HUES64 (cell line): ENCODE data around the gene ARHGEF37. TPM values are rescaled to one million over a fixed set of nuclear protein-coding genes. Genes with fewer than 3 reads are reported as not detected.
A peak's percentile ranks its signal among the peaks of the same experiment; 100 is the strongest.
"Not testable (repeated sequence)": the region's sequence is repeated elsewhere in the genome, so short reads cannot be mapped to it uniquely, and the experiment has no call there.

Source experiments
- H3K27ac ChIP-seq: 2 replicates; pipeline ENCODE4 v1.7.0; 2013; ENCODE audit warnings: low read depth, low read length, inconsistent platforms
- H3K27me3 ChIP-seq: 2 replicates; pipeline ENCODE4 v1.6.1; 2013; ENCODE audit warnings: mild to moderate bottlenecking, low read length; ENCODE audit not compliant: insufficient read depth
- H3K36me3 ChIP-seq: 2 replicates; pipeline ENCODE4 v1.6.1; 2013; ENCODE audit warnings: mild to moderate bottlenecking, low read length; ENCODE audit not compliant: insufficient read depth
- H3K4me1 ChIP-seq: 2 replicates; pipeline ENCODE4 v1.6.1; 2013; ENCODE audit warnings: mild to moderate bottlenecking, low read length, moderate library complexity; ENCODE audit not compliant: insufficient read depth
- H3K4me3 ChIP-seq: 2 replicates; pipeline ENCODE4 v1.5.1; 2013; ENCODE audit warnings: mild to moderate bottlenecking, low read length, moderate library complexity
- H3K9ac ChIP-seq: 2 replicates; pipeline ENCODE4 v1.6.1; 2013; ENCODE audit warnings: mild to moderate bottlenecking, low read depth, low read length
- H3K9me3 ChIP-seq: 2 replicates; pipeline ENCODE4 v1.6.1; 2013; ENCODE audit warnings: low read depth, low read length; ENCODE audit not compliant: insufficient read depth
- WGBS: fragments of 150-250, 120-280 bp; methylation state at CpG from one replicate; pipeline ENCODE4 v1.1.7; 2013; ENCODE audit warnings: missing lambda C conversion rate; 5-methylcytosine and 5-hydroxymethylcytosine counted together
- polyA plus RNA-seq, 2 experiments: library from polyadenylated mRNA; stranded (reverse); fragments of 50-300 nt; gene quantifications; one replicate each; pipeline ENCODE4 v1.2.3, GENCODE V29; 2013

The ARHGEF37 gene, protein sequence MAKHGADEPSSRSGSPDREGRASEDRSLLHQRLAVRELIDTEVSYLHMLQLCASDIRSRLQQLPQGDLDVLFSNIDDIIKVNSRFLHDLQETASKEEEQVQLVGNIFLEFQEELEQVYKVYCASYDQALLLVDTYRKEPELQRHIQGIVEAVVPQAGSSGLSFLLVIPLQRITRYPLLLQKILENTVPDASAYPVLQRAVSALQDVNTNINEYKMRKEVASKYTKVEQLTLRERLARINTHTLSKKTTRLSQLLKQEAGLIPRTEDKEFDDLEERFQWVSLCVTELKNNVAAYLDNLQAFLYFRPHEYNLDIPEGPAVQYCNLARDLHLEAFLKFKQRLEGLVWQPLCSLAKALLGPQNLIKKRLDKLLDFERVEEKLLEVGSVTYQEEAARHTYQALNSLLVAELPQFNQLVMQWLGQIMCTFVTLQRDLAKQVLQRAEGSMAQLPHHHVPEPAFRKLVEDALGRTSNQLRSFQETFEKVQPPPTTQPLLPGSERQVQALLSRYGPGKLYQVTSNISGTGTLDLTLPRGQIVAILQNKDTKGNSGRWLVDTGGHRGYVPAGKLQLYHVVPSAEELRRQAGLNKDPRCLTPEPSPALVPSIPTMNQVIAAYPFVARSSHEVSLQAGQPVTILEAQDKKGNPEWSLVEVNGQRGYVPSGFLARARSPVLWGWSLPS
- polyA plus RNA-seq (2013, experiment 1 of 2), result 0.60 TPM
- 0.57 TPM for polyA plus RNA-seq (2013, experiment 2 of 2)

DNA sequence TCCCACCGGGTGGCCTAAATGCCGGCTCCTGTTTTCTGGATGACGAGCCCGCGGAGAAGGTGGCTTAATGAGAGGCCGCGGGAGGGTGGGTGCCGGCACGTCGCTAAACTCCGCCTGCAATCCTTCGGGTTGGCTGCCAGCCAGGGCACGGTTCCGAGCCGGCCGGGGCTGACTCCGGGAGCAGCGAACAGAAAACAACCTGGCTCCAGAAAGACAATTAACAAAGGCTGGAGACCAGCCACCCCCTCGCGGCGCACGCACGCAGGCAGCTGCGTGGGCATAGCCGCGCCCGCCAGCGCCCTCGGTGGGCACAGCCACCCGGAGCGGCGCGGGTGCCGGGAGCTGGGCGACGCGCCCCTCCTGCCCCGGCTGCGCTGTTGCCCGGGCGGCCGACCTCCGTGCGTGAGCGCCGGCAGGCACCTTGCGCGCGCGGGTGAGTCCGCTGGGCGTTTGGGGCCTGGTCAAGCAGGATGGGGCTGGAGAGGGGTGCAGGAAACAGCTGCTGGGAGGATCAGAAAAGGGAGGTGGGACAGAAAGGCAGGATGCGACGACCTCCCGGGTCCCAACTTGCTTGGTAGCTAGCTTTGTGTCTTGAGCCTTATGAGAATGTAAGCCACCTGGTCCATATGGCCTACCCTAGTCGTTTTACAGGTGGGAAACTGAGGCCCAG is at the start of gene ARHGEF37:
Gene ARHGEF37 (plus strand): TSS at position 307 of the 670 bp plus-strand sequence. CDS start 16,272 bp downstream, outside the sequence.
- WGBS, result under 1% methylated on average over 56 of the region's 56 CpGs
- no peaks in the 10 kb centered on the region for H3K36me3 ChIP-seq
- no peak within 1 kb of the TSS for H3K27ac ChIP-seq
- H3K4me3 ChIP-seq, result peak within 1 kb of the TSS; percentile 66
- no peaks in the 10 kb centered on the region for H3K9me3 ChIP-seq
- peaks cover 33% of the 10 kb centered on the region for H3K27me3 ChIP-seq
- H3K4me1 ChIP-seq, result peaks cover 11% of the 10 kb centered on the region
- H3K9ac ChIP-seq, result peak within 1 kb of the TSS; percentile 60

- H3K27ac ChIP-seq, result no peak overlapping the region
- H3K27me3 ChIP-seq, result no peaks in the 10 kb centered on the region
- 91% methylated on average over 7 of the region's 7 CpGs for WGBS
- H3K4me1 ChIP-seq, result peaks cover 33% of the 10 kb centered on the region
- H3K9ac ChIP-seq, result no peak overlapping the region
- no peak overlapping the region for H3K4me3 ChIP-seq
- H3K9me3 ChIP-seq, result no peaks in the 10 kb centered on the region
- H3K36me3 ChIP-seq, result peaks cover 27% of the 10 kb centered on the region
Observed at GRCh38 chr5:149532413-149532812, 48.9 kb upstream of the ARHGEF37 start.

GRCh38 chr5:149535787-149536186 is 45.5 kb upstream of the ARHGEF37 start:
- H3K36me3 ChIP-seq, result peaks cover 53% of the 10 kb centered on the region
- H3K9ac ChIP-seq, result not testable (repeated sequence)
- 93% methylated on average over 6 of the region's 6 CpGs for WGBS

GRCh38 chr5:149537374-149537975 is 43.8 kb upstream of the ARHGEF37 start:
- H3K4me1 ChIP-seq, result peaks cover 4% of the 10 kb centered on the region; the same call in 1 of the 2 replicates
- H3K9me3 ChIP-seq, result no peaks in the 10 kb centered on the region
- H3K27me3 ChIP-seq, result no peaks in the 10 kb centered on the region
- H3K27ac ChIP-seq, result no peak overlapping the region
- 94% methylated on average over 1 of the region's 1 CpG for WGBS
- H3K36me3 ChIP-seq, result peaks cover 61% of the 10 kb centered on the region
- no peak overlapping the region for H3K9ac ChIP-seq
- H3K4me3 ChIP-seq, result no peak overlapping the region

More at GRCh38 chr5:149535787-149536186, 45.5 kb upstream of the ARHGEF37 start:
- not testable (repeated sequence) for H3K27ac ChIP-seq, H3K4me1 ChIP-seq, H3K27me3 ChIP-seq, H3K4me3 ChIP-seq, H3K9me3 ChIP-seq

DNA sequence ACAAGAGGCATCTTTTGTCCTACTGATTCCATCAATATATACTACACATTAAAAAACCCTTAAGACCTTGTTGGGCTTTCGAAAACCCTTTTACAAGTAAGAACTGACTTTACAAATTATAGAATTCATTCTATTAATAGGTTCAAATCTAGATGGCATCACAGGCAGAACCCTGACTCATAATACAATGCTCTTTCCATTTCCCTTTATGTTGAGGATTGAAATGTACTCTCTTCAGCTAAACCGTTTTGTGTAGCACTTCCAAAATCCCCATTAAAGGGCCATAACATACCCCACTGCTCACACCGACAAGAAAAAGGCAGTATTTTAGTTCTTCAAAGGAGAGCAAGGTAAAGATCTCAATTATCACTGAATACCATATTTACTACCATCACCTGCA is 41.2 kb upstream of the ARHGEF37 start:
- H3K4me1 ChIP-seq, result peaks cover 10% of the 10 kb centered on the region
- no peak overlapping the region for H3K4me3 ChIP-seq
- 87% methylated on average over 3 of the region's 3 CpGs for WGBS
- H3K36me3 ChIP-seq, result peaks cover 74% of the 10 kb centered on the region
- H3K9ac ChIP-seq, result no peak overlapping the region
- H3K27ac ChIP-seq, result no peak overlapping the region
- no peaks in the 10 kb centered on the region for H3K27me3 ChIP-seq
- H3K9me3 ChIP-seq, result no peaks in the 10 kb centered on the region

DNA sequence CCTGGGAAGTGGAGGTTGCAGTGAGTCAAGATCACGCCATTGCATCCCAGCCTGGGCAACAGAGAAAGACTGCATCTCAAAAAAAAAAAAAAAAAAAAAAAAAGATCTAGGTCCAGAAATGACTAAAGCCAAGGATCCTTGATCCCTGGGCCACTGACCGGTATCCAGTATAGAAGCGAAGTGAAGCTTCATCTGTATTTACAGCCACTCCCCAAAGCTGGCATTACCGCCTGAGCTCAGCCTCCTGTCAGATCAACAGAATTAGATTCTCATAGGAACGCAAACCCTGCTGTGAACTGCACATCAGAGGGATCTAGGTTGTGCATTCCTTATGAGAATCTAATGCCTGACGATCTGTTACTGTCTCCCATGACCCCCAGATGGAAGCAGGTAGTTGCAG is 39.4 kb upstream of the ARHGEF37 start:
- Histone ChIP-seq H3K9ac (no peak overlapping the region), H3K9me3 (no peaks in the 10 kb centered on the region), H3K27ac (no peak overlapping the region), H3K36me3 (peaks cover 84% of the 10 kb centered on the region), H3K4me1 (peaks cover 20% of the 10 kb centered on the region), H3K27me3 (no peaks in the 10 kb centered on the region), H3K4me3 (no peak overlapping the region)
- WGBS, result 96% methylated on average over 6 of the region's 6 CpGs

- Histone ChIP-seq H3K27me3 (no peaks in the 10 kb centered on the region), H3K27ac (no peak overlapping the region; the same call in 1 of the 2 replicates)
- 95% methylated on average over 7 of the region's 8 CpGs for WGBS
Observed at GRCh38 chr5:149543361-149544027, 37.8 kb upstream of the ARHGEF37 start.

GRCh38 chr5:149544028-149544420 is 37.3 kb upstream of the ARHGEF37 start:
- H3K9me3 ChIP-seq, result no peaks in the 10 kb centered on the region
- WGBS, result 89% methylated on average over 3 of the region's 3 CpGs
- no peak overlapping the region for H3K9ac ChIP-seq
- no peaks in the 10 kb centered on the region for H3K27me3 ChIP-seq
- H3K27ac ChIP-seq, result no peak overlapping the region; the same call in 1 of the 2 replicates
- peaks cover 94% of the 10 kb centered on the region for H3K36me3 ChIP-seq
- H3K4me3 ChIP-seq, result no peak overlapping the region
- H3K4me1 ChIP-seq, result peaks cover 28% of the 10 kb centered on the region

More at GRCh38 chr5:149543361-149544027, 37.8 kb upstream of the ARHGEF37 start:
- Histone ChIP-seq H3K36me3 (peaks cover 92% of the 10 kb centered on the region), H3K4me3 (no peak overlapping the region), H3K9ac (no peak overlapping the region), H3K4me1 (peaks cover 28% of the 10 kb centered on the region), H3K9me3 (no peaks in the 10 kb centered on the region)

- no peaks in the 10 kb centered on the region for H3K27me3 ChIP-seq
- H3K4me1 ChIP-seq, result peaks cover 28% of the 10 kb centered on the region
- H3K27ac ChIP-seq, result no peak overlapping the region; the same call in 1 of the 2 replicates
- H3K4me3 ChIP-seq, result no peak overlapping the region
- no peaks in the 10 kb centered on the region for H3K9me3 ChIP-seq
- peaks cover 92% of the 10 kb centered on the region for H3K36me3 ChIP-seq
- 90% methylated on average over 6 of the region's 6 CpGs for WGBS
- H3K9ac ChIP-seq, result no peak overlapping the region
Observed at GRCh38 chr5:149545327-149545726, 36.0 kb upstream of the ARHGEF37 start.

GRCh38 chr5:149546974-149547373 is 34.3 kb upstream of the ARHGEF37 start:
- H3K9me3 ChIP-seq, result no peaks in the 10 kb centered on the region
- H3K27me3 ChIP-seq, result no peaks in the 10 kb centered on the region
- H3K4me3 ChIP-seq, result peak overlapping the region; percentile 1; the same call in 1 of the 2 replicates
- peaks cover 77% of the 10 kb centered on the region for H3K36me3 ChIP-seq
- H3K4me1 ChIP-seq, result peaks cover 28% of the 10 kb centered on the region
- no peak overlapping the region for H3K9ac ChIP-seq
- H3K27ac ChIP-seq, result no peak overlapping the region
